ENCODE data around the gene SENP7. TPM values are rescaled to one million over a fixed set of nuclear protein-coding genes. Genes with fewer than 3 reads are reported as not detected.

Gene SENP7
- total RNA-seq, 1 donor from 2014 or later: 18.2 TPM

DNA sequence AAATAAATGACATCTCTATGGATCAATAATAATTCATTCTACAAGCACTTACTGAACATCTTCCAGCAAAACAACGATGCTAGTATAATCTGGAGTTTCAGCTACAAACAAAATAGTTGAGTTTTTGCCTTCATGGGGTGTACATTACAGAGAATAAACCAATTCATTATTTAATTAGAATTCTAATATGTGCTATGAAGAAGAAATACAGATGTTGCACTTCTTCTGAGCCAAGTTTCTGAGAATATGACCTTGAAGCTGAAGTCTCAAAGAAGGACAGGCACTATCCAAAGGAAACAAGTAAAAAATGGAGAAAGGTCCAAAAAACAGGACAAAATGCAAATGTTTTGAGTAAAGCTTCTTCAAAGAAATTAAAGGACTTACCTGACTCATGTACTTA is 94.2 kb downstream of the SENP7 start:
- H3K4me1 ChIP-seq: no peaks in the 10 kb centered on the region
- H3K27ac ChIP-seq: no peak overlapping the region
- TF ChIP-seq, protein P1, sequence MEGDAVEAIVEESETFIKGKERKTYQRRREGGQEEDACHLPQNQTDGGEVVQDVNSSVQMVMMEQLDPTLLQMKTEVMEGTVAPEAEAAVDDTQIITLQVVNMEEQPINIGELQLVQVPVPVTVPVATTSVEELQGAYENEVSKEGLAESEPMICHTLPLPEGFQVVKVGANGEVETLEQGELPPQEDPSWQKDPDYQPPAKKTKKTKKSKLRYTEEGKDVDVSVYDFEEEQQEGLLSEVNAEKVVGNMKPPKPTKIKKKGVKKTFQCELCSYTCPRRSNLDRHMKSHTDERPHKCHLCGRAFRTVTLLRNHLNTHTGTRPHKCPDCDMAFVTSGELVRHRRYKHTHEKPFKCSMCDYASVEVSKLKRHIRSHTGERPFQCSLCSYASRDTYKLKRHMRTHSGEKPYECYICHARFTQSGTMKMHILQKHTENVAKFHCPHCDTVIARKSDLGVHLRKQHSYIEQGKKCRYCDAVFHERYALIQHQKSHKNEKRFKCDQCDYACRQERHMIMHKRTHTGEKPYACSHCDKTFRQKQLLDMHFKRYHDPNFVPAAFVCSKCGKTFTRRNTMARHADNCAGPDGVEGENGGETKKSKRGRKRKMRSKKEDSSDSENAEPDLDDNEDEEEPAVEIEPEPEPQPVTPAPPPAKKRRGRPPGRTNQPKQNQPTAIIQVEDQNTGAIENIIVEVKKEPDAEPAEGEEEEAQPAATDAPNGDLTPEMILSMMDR (IDR thresholded peaks at IDR 0.05): no peak
- H3K36me3 ChIP-seq: no peaks in the 10 kb centered on the region
- intact Hi-C loops (cut with DNase I): no loop called here
- no peaks in the 10 kb centered on the region for H3K9me3 ChIP-seq
- H3K27me3 ChIP-seq (ENCODE audit: low read depth): no peaks in the 10 kb centered on the region
- no peak for DNase-seq
- H3K4me3 ChIP-seq: no peak overlapping the region
- no peak for ATAC-seq

DNA sequence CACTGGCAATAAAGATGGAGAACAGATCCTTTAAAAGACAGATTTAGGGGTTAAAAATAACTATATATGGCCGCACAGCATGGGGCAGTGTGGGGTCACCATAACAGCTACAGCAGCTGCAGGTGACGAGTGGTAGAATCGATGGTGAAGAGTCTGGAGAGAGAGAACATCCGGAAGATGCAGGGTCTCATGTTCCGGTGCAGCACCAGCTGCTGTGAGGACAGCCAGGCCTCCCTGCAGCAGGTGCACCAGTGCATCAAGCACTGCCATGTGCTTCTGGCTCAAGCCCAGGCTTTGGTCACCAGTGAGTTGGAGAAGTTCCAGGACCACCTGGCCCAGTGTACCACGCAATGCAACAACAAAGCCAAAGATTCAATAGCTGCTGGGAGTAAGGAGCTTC is 98.9 kb downstream of the SENP7 start:
- TF ChIP-seq, protein P1 (IDR thresholded peaks at IDR 0.05): no peak
- H3K27me3 ChIP-seq (ENCODE audit: low read depth): no peaks in the 10 kb centered on the region
- ATAC-seq (no peak), DNase-seq (no peak)
- H3K36me3 ChIP-seq: no peaks in the 10 kb centered on the region
- H3K27ac ChIP-seq: no peak overlapping the region
- no peaks in the 10 kb centered on the region for H3K4me1 ChIP-seq
- no peak overlapping the region for H3K4me3 ChIP-seq
- peaks cover 1% of the 10 kb centered on the region for H3K9me3 ChIP-seq
- intact Hi-C loops (cut with DNase I): no loop called here

DNA sequence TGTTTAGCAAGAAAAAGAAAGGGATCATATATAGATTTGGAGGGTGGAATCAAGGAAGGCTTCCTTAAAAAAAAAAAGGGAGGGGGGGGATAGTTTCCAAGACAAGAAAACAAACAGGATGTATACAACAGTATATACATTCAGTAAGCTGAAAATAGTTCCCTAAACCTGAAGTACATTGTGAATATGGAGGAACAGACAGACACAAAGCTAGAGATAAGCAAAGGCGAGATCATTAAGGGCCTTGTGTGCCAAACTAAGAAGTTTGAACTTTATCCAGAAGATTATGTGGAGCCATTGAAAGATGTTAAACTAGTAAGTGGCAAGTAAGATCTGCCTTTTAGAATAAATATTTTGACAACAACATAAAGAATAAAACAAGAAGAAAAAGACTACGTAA is 99.4 kb downstream of the SENP7 start:
- H3K9me3 ChIP-seq: peaks cover 6% of the 10 kb centered on the region
- no peaks in the 10 kb centered on the region for H3K4me1 ChIP-seq
- intact Hi-C loops (cut with DNase I): no loop called here
- H3K27me3 ChIP-seq (ENCODE audit: low read depth): no peaks in the 10 kb centered on the region
- no peak for DNase-seq
- no peak for ATAC-seq
- no peak overlapping the region for H3K27ac ChIP-seq
- H3K36me3 ChIP-seq: no peaks in the 10 kb centered on the region
- H3K4me3 ChIP-seq: no peak overlapping the region
- TF ChIP-seq, protein P1 (IDR thresholded peaks at IDR 0.05): no peak

DNA sequence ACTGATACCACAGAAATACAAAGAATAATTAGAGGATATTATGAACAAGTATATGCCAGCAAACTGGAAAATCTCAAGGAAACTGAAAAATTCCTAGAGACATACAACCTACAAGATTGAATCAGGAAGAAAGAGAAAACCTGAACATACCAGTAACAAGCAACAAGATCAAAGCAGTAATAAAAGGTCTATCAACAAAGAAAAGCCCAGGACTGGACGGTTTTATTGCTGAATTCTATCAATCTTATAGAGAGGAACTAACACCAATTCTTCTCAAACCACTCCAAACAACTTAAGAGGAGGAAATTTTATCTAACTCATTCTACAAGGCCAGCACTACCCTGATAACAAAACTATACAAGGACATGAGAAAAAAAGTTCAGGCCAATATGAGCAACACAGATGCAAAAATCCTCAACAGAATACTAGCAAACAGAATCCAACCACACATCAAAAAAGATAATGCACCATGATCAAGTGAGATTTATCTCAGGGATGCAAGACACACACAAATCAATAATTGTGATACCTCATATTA is 121.5 kb downstream of the SENP7 start:
- Histone ChIP-seq H3K4me3 (no peak overlapping the region), H3K9me3 (peaks cover 25% of the 10 kb centered on the region), H3K27ac (no peak overlapping the region), H3K27me3 (ENCODE audit: low read depth) (no peaks in the 10 kb centered on the region), H3K36me3 (no peaks in the 10 kb centered on the region), H3K4me1 (no peaks in the 10 kb centered on the region)
- intact Hi-C loops (cut with DNase I): no loop called here
- DNase-seq (no peak), ATAC-seq (no peak)
- TF ChIP-seq, protein P1 (IDR thresholded peaks at IDR 0.05): no peak

DNA sequence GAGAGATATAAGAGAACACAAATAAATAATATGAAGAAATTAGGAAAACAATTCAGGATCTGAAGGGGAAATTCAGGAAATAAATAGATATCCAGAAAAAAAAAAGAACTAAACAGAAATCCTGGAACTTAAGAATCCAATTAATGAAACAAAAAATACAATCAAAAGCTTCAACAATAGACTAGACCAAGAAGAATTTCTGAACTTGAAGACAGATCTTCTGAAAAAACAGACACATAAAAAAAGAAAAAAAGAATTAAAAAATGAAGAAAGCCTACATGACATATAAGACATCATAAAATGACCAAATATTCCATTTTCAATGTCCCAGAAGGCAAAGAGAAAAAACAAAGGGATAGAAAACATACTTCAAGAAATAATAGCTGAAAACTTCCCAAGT is 124.3 kb downstream of the SENP7 start:
- Histone ChIP-seq H3K27me3 (ENCODE audit: low read depth) (no peaks in the 10 kb centered on the region), H3K36me3 (no peaks in the 10 kb centered on the region), H3K4me3 (no peak overlapping the region), H3K4me1 (no peaks in the 10 kb centered on the region), H3K9me3 (peaks cover 25% of the 10 kb centered on the region), H3K27ac (no peak overlapping the region)
- ATAC-seq (no peak), DNase-seq (no peak)
- TF ChIP-seq, protein P1 (IDR thresholded peaks at IDR 0.05): no peak
- intact Hi-C loops (cut with DNase I): no loop called here

DNA sequence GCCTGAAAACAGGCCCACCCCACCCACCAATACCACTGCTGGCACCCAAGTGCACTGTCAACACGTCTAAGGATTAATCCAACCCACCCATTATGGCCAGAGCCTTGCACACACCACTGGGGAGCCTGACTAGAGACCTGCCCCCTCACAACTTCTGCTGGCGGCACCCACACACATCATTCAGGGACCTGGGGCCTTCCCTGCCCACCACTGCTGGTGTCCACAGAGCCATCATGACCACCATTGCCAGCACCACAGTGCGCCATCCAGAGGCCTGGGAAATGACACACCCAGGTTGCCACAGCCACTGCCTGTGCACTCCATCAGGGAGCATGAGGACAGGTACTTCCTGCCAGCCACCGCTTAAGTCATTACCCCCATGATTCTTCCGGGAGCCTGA is 125.7 kb downstream of the SENP7 start:
- ATAC-seq: no peak
- peaks cover 17% of the 10 kb centered on the region for H3K9me3 ChIP-seq
- TF ChIP-seq, protein P1 (IDR thresholded peaks at IDR 0.05): no peak
- intact Hi-C loops (cut with DNase I): no loop called here
- no peaks in the 10 kb centered on the region for H3K27me3 ChIP-seq (ENCODE audit: low read depth)
- no peaks in the 10 kb centered on the region for H3K36me3 ChIP-seq
- H3K4me1 ChIP-seq: no peaks in the 10 kb centered on the region
- H3K27ac ChIP-seq: no peak overlapping the region
- DNase-seq: no peak
- no peak overlapping the region for H3K4me3 ChIP-seq

Data from lower lobe of right lung (tissue), 2 donors.